Stimulated activated CD4-positive, alpha-beta T cell treated with anti-CD3 and anti-CD28 coated beads, Interleukin-4, amount 100 ng/mL, for 48 hours (primary cell): ENCODE data around the gene GFY.
"Not testable (repeated sequence)": the region's sequence is repeated elsewhere in the genome, so short reads cannot be mapped to it uniquely, and the experiment has no call there.

Experiments
- DNase-seq, 2 donors: peaks; one replicate each; pipeline ENCODE4 v3.0.0-alpha.2; 2020; ENCODE audit warnings: low read depth in 2 of 2

The GFY gene

DNA sequence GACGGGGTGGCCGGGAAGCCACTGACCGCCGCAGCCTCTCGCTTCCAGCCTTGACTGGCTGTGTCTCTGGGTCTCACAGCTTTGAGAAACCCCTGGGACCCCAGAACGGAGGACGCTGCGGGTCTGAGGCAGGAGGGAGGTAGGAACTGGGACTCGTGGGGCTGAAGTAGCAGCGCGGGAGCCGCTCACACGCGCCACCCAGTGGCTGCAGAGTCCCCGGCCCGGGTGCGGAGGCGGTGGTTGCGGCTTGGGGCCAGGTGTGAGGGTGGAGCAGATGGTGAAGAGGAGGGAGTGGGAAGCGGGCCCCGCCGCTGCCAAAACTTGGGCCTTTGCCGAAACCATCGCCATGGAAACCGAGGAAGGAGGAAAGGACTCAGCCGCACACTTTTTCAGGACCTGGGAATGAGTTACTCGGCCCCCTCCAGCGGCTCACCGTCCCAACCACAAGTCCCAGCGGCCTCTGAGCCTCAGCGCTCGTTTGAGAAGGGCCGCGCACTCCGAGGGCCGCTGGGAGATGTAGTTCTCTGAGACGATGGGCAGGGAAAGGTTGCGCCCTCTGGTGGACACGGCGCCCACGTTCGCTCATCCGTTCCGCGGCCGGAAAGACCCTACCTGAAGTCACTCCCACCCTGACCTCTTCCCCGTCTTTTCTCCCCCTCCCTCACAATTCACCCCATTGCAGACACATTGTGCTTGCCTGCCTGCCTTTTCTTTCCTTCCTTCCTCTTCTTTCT is 18.3 kb downstream of the GFY start:
- peak; percentile 91 to 92 for DNase-seq

DNA sequence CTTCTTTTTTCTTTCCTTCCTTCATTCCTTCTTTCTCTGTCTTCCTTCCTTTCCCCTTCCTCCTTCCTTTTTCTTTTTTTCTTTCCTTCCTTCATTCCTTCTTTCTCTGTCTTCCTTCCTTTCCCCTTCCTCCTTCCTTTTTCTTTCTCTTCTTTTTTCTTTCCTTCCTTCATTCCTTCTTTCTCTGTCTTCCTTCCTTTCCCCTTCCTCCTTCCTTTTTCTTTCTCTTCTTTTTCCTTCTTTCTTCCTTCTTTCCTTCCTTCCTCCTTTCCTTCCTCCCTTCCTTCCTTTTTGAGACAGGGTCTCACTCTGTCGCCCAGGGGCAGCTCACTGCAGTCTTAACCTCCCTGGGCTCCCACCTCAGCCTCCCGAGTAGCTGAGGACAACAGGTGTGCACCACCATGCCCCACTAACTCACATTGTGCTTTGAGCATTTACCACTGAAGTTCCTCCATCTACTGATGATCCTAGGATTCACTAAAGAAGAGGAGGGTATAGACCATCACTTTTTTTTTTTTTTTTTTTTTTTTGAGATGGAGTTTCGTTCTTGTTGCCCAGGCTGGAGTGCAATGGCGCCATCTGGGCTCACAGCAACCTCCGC is 19.0 kb downstream of the GFY start:
- not testable (repeated sequence) for DNase-seq

DNA sequence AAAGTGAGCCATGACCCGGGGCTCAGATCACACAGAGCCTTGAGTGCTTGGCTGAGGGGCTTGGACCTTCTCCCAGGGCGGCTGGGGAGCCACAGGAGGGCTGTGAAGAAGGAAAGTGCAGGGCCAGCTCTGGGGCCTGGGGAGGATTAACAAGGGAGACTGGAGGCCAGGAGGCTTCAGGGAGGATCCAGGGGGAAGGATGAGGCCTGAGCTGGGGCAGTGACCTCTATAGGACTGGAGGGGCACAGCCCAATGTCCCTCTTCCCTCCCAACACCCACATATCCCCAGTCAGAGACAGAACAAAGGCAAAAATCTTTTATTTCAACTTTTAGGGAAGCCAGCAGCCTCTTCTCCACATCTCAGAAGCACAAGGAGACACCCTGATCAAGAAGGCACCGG is 20.8 kb downstream of the GFY start:
- no peak for DNase-seq

DNA sequence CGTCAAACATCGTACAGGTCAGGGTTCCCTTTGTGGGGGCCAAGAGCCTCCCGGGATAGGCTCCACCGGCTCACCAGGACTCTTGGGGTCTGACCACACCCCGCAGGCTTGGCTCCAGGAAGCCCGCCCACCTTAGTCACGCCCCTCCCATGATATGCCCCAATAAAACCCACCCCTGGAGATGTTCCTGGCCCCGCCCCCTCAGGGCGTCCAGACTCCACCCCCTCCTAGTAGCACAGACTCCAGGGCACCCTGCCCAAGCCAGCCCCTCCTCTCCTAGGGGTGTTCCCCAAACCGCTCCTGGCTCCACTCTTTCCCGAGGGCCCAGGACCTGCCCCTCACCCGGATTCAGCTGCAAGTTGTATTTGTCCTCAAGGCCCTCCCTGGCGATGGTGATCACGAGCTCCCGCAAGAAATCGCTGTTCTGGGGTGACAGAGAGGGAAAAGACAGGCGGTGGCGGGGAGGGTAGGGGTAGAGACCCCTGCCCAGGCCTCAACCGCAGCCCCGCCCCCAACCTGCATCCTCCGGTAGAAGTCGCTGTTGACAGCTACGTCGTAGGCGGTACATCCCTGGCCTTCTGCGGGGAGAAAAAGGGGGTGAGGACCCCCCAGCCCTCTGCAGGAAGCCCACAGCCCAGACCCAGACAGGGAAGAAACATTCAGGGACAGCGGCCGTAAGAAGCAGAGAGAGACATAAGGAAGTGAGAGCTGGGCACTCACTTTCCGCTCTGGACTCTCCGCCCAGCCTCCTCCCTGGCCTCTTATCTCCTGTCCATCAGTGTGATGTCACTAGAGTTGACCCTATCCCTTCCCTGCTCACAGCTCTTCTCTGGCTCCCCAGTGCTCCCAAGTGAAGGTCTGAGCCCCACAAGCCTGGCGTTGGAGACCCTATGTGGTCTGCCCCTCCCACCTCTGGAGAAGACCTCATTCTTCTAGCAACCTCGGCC is 22.6 kb downstream of the GFY start:
- DNase-seq = no peak

DNA sequence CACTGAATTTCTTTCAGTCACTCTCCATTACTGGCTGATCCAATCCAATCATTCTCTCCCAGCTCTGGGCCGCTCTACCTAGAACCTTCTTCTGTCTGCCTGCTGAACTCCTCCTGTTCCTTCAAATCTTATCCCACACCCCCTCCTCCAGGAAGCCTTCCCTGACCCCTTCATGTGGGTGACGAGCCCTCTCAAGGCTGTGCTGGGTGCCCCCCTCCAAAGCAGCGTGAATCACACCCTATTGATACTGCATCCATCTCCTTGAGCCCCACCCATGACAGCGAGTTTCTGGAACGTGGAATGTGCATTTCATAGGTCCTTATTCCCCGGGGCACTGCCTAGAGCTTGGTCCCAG is 23.2 kb downstream of the GFY start:
- DNase-seq = no peak

DNA sequence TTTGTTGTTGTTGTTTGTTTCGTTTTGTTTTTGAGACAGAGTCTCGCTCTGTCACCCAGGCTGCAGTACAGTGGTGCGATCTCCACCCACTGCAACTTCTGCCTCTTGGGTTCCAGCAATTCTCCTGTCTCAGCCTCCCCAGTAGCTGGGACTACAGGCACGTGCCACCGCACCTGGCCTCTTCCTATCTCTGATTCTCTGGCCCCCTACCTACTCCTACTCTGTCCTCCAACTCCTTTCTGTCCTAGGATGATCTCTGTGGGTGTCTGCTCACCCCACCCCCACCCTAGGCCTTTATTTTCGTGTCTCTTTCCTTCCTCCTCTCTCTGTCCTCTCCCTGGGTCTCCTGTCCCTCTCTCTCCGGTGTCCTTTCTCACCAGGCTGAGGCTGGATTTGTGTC is 25.2 kb downstream of the GFY start:
- DNase-seq = no peak

DNA sequence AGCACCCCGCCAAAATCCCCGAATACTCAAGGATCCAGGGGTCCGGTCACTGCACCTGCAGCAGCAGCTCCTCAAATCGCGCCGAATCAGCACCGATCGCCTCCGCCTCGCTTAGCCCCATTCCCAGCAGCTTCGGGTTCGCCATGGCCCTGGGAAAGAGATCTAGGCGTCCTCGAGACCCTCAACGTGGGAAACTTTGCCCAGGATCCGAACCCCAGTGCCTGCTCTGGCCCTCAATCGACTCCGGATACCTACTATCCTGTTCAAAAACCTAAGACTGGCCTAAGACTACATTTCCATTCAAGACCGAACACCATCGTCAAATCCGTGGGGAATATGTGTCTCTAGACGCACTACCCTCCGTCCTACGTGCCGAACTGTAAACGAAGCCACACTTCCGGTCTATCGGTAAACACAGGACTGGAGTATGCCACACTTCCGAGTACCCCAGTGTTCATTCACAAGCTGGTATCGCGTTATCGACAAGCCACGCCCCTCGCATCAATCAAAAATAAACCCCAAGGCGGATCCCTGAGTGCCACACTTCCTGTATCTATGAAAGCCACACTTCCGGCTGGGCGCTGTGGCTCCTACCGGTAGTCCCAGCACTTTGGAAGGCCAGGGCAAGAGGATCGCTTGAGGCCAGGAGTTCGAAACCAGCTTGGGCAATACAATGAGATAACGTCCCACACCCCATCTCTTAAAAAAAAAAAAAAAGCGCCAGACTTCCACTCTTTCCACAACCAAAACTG is 26.4 kb downstream of the GFY start, which contains the start of gene PIH1D1:
Gene PIH1D1, minus strand, starts transcription at position 385 of the 752 bp plus-strand sequence. Its CDS starts 240 bp downstream, at position 145.
- DNase-seq = peak; percentile 89 to 93

DNA sequence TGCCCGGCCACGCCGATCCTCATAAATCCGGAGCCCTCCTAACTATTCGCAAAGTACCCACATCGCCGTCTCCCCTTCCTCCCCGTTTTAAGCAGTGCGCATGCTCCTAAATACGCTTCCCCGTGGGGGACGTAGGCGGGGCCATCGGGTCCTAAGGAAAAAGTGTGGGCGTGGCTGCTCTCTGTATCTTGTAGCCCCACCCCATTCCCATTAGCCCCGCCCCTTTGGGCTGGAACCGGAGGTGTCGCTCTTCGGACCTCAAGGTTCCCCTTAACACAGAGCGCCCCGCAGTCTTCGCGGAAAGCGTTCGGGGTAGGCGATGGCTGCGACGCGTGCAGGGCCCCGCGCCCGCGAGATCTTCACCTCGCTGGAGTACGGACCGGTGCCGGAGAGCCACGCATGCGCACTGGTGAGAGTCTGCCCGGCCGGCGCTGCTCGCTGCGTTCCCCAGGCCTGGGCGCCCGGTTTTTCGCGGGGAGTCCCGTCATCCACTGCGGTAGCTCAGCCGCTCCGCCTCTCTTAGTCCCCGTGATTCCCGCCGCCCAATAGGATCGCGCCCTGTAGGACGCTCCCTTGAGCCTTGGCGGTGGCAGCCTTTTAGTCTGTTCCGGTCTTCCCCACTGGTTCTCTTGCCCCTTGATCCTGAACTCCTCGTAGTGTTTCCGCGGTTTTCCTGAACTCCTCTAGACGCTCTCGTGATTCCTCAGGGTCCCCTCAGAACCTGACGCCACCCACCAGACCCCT is 28.0 kb downstream of the GFY start, which contains the start of gene ALDH16A1:
Gene ALDH16A1, plus strand, starts transcription at position 213 of the 744 bp plus-strand sequence. Its CDS starts 107 bp downstream, at position 320.
- peak; percentile 96 to 97 for DNase-seq

DNA sequence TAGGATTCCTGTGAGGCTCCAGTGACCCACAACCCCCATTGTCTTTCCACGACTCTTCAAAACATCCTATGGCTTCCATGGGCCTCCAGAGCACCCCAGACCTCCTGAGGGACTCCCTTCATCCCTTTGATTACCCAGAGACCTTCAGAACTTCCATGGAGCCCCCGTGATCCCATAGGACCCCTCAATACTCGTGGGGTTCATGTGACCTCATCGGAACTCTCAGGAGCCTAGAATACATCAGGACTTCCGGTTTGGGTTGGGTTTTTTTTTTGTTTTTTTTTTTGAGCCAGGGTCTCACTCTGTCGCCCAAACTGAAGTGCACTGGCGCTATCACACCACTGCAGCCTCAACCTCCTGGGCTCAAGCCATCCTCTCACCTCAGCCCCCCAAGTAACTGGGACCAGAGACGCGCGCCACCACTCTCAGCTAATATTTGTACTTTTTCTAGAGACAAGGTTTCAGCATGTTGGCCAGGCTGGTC is 28.6 kb downstream of the GFY start:
- no peak for DNase-seq

DNA sequence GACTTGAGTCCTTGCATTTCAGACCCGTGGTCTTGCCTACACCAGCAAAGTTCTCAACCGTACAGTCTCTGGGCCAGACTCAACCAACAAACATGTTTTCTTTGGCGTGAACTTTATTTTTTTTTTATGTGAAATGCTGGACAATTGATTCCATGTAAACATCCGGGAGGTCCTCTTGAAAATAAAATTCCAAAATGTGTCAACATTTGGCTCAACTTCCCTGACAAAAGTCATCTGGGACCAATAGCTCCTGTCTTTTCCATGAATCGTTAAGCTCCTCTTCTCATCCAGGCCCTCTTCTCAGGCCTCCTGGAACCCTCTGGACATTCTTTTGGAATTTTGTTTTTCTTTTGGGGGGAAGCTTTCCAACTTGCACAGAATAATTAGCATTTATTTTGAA is 30.6 kb downstream of the GFY start:
- no peak for DNase-seq

DNA sequence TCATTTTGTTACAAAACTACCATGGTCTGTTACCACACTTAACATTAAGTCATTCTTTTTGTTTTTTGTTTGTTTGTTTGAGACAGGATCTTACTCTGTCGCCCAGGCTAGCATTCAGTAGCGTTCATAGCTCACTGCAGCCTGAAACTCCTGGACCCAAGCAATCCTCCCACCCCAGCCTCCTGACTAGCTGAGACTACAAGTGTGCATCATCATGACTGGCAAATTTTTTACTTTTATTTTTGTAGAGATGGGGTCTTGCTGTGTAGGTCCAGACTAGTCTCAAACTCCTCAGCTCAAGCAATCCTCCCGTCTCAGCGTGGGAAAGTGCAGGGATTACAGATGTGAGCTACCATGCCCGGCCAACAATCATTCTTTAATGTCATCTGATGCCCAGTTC is 31.1 kb downstream of the GFY start:
- no peak for DNase-seq

DNA sequence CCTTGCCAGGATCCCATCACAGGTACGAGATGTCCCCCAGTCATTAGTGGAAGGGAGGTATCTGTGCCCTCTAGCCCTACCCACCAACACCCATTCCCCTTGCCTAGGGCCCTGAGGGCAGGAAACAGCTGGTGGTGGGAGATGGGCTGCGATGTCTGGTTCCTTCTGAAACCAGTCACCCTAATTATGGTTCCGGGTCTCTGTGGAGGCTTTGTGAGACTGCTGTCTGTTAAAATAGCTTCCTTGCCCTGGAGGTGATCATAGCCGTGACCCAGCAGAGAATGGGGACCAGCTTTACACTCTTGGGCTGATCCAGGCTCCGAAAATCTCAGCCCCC is 33.3 kb downstream of the GFY start:
- DNase-seq = no peak

DNA sequence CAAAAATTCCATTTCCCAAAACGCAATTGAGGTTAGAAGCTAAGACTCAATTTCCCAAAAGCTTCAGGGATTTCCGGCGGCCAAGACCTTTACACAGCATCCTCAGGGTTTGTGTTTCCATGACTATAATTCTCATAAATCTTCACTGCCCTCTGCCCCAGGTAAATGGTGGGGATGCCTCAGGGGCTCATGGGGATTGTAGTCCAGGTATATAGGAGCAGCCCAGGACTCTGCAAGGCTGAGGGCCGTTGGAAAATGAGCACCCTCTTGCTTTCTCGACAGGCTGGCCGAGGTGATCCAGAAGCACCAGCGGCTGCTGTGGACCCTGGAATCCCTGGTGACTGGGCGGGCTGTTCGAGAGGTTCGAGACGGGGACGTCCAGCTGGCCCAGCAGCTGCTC is 34.2 kb downstream of the GFY start:
- DNase-seq = no peak

DNA sequence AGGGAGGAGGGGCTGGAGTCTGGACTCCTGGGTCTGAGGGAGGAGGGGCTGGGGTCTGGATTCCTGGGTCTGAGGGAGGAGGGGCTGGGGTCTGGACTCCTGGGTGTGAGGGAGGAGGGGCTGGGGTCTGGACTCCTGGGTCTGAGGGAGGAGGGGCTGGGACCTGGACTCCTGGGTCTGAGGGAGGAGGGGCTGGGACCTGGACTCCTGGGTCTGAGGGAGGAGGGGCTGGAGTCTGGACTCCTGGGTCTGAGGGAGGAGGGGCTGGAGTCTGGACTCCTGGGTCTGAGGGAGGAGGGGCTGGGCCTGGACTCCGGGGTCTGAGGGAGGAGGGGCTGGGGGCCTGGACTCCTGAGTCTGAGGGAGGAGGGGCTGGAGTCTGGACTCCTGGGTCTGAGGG is 35.9 kb downstream of the GFY start:
- DNase-seq = not testable (repeated sequence)

DNA sequence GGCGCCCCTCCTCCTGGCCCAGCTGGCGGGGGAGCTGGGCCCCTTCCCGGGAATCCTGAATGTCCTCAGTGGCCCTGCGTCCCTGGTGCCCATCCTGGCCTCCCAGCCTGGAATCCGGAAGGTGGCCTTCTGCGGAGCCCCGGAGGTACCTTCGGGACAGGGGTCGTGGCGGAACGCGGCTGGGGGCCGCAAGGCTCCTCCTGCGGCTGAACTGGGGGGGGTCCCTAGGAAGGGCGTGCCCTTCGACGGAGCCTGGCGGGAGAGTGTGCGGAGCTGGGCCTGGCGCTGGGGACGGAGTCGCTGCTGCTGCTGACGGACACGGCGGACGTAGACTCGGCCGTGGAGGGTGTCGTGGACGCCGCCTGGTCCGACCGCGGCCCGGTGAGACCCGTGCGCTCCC is 36.5 kb downstream of the GFY start:
- DNase-seq = no peak

DNA sequence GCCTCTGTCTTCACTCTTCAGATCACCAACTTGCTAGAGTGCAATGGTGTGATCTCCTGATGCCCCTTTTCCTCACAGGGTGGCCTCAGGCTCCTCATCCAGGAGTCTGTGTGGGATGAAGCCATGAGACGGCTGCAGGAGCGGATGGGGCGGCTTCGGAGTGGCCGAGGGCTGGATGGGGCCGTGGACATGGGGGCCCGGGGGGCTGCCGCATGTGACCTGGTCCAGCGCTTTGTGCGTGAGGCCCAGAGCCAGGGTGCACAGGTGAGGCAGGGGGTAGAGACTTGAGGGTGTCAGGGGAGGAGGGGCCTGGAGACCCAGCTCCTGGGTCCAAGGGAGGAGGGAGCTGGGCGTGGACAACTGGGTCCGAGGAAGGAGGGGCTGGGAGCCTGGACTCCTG is 37.3 kb downstream of the GFY start:
- DNase-seq = no peak

DNA sequence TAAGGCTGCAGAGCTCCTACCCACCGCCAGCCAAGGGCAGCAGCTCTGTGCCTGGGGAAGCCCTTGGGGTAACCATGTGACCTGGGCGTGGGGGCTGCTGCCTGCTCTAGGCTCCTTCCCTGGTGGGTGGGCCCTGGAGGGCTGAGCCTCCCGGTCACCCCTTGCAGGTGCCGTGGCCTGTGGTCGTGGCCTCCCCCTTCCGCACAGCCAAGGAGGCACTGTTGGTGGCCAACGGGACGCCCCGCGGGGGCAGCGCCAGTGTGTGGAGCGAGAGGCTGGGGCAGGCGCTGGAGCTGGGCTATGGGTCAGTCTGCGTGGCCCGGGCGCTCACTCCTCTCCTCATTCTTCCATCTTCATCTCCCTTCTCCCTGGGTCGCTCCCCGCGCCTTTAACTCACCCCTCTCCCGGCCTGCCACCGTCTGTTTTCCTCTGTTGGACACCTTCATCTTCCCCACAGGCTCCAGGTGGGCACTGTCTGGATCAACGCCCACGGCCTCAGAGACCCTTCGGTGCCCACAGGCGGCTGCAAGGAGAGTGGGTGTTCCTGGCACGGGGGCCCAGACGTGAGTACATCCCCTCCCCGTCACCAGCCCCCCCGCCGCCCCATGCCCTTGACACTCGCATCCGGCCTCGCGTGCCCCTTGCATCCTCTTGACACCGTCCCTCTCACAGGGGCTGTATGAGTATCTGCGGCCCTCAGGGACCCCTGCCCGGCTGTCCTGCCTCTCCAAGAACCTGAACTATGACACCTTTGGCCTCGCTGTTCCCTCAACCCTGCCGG is 39.0 kb downstream of the GFY start:
- DNase-seq = no peak

DNA sequence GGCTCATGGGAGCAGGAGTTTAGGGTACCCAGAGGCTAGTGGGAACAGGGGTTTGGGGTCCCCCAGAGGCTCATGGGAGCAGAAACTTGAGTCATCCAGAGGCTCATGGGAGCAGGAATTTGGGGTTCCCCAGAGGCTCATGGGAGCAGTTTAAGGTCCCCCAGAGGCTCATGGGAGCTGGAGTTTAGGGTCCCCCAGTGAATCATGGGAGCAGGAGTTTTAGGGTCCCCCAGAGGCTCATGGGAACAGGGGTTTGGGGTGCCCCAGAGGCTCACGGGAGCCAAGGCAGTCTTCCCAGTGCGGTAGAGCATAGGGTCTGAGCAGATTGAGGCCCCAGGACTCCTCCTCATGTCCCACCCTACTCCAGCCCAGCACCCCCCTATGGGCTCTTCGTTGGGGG is 40.2 kb downstream of the GFY start:
- no peak for DNase-seq

DNA sequence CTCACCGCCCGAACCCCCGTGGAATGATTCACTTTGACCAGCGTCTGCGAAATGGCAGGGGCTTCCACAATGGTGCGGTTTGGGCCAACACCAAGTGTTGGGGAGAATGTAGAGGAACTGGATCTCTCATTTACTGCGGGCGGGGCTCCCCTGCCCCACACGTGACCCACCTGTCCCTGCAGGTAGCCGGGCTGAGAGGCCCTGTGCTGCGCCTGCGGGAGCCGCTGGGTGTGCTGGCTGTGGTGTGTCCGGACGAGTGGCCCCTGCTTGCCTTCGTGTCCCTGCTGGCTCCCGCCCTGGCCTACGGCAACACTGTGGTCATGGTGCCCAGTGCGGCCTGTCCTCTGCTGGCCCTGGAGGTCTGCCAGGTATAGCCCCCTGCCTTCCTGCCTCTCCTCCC is 43.0 kb downstream of the GFY start:
- DNase-seq = no peak
